ENCODE results near the gene CPSF4. TPM values are rescaled to one million over a fixed set of nuclear protein-coding genes. Genes with fewer than 3 reads are reported as not detected.
"Not testable (repeated sequence)": the region's sequence is repeated elsewhere in the genome, so short reads cannot be mapped to it uniquely, and the experiment has no call there.

CPSF4 gene
- total RNA-seq, 1 experiment from 2014 or later: 60.1 TPM

GRCh38 chr7:99490878-99491277, 52.1 kb downstream of the CPSF4 start:
- DNase-seq (ENCODE audit: low read depth): no peak

GRCh38 chr7:99493823-99494222, 55.1 kb downstream of the CPSF4 start:
- DNase-seq (ENCODE audit: low read depth): no peak

- no peak for DNase-seq (ENCODE audit: low read depth)
Measured at GRCh38 chr7:99497766-99498545, 59.2 kb downstream of the CPSF4 start.

- DNase-seq (ENCODE audit: low read depth): no peak
Measured at GRCh38 chr7:99498546-99498944, 59.8 kb downstream of the CPSF4 start.

- DNase-seq (ENCODE audit: low read depth): peak; percentile 19
Measured at GRCh38 chr7:99499371-99499720, 60.6 kb downstream of the CPSF4 start.

- peak; percentile 98 for DNase-seq (ENCODE audit: low read depth)
Measured at GRCh38 chr7:99499721-99500636, 61.2 kb downstream of the CPSF4 start, which contains the start of gene ZNF394. Gene ZNF394 (minus strand): TSS chr7:99500281. CDS start chr7:99500093, 188 bp downstream.

GRCh38 chr7:99500637-99501009, 61.9 kb downstream of the CPSF4 start:
- no peak for DNase-seq (ENCODE audit: low read depth)

- not testable (repeated sequence) for DNase-seq (ENCODE audit: low read depth)
Measured at GRCh38 chr7:99501236-99501635, 62.5 kb downstream of the CPSF4 start.

- DNase-seq (ENCODE audit: low read depth): peak; percentile 100
Measured at GRCh38 chr7:99504281-99504602, 65.5 kb downstream of the CPSF4 start.

GRCh38 chr7:99504603-99505323, 66.0 kb downstream of the CPSF4 start, which contains the start of gene ZKSCAN5:
Gene ZKSCAN5 (plus strand): TSS chr7:99504662. CDS start chr7:99506045, 1,383 bp downstream.
- peak; percentile 99 for DNase-seq (ENCODE audit: low read depth)

- DNase-seq (ENCODE audit: low read depth): no peak
Measured at GRCh38 chr7:99505324-99505662, 66.5 kb downstream of the CPSF4 start.

Other genes starting within 250 kb of the CPSF4 start
- gene KPNA7, start 230.8 kb upstream of the CPSF4 start, total RNA-seq (2014; rRNA removed; shearing (Covaris generic)): not detected in 2 replicates
- 0.51 TPM in 1 of 2 replicates, not detected in the other for gene MYH16, start 166.1 kb upstream of the CPSF4 start, total RNA-seq (2014; rRNA removed; shearing (Covaris generic))
- gene ARPC1A, start 113.0 kb upstream of the CPSF4 start, total RNA-seq (2014; rRNA removed; shearing (Covaris generic)): 291 and 326 TPM in 2 replicates
- gene ARPC1B, start 64.2 kb upstream of the CPSF4 start, total RNA-seq (2014; rRNA removed; shearing (Covaris generic)): 377 and 446 TPM in 2 replicates
- 263 and 279 TPM in 2 replicates for gene PDAP1, start 30.3 kb upstream of the CPSF4 start, total RNA-seq (2014; rRNA removed; shearing (Covaris generic))
- gene BUD31, start 30.0 kb upstream of the CPSF4 start, total RNA-seq (2014; rRNA removed; shearing (Covaris generic)): 374 and 510 TPM in 2 replicates
- 9.7 and 11.9 TPM in 2 replicates for gene PTCD1, start 145 bp upstream of the CPSF4 start, total RNA-seq (2014; rRNA removed; shearing (Covaris generic))
- 686 and 1,432 TPM in 2 replicates for gene ATP5MF, start 27.2 kb downstream of the CPSF4 start, total RNA-seq (2014; rRNA removed; shearing (Covaris generic))
- 15.6 and 17.8 TPM in 2 replicates for gene ZNF789, start 33.9 kb downstream of the CPSF4 start, total RNA-seq (2014; rRNA removed; shearing (Covaris generic))
- 33.4 and 37.5 TPM in 2 replicates for gene ZNF394, start 61.3 kb downstream of the CPSF4 start, total RNA-seq (2014; rRNA removed; shearing (Covaris generic))
- gene ZKSCAN5, start 65.7 kb downstream of the CPSF4 start, total RNA-seq (2014; rRNA removed; shearing (Covaris generic)): 20.5 and 27.7 TPM in 2 replicates
- gene FAM200A, start 113.2 kb downstream of the CPSF4 start, total RNA-seq (2014; rRNA removed; shearing (Covaris generic)): 18.7 and 22.4 TPM in 2 replicates
- gene ZNF655, start 119.7 kb downstream of the CPSF4 start, total RNA-seq (2014; rRNA removed; shearing (Covaris generic)): 89.1 and 116 TPM in 2 replicates
- gene TMEM225B, start 159.3 kb downstream of the CPSF4 start, total RNA-seq (2014; rRNA removed; shearing (Covaris generic)): 0.69 TPM in 1 of 2 replicates, not detected in the other
- gene ZSCAN25, start 178.0 kb downstream of the CPSF4 start, total RNA-seq (2014; rRNA removed; shearing (Covaris generic)): 19.6 and 20.5 TPM in 2 replicates
- 0.12 and 0.57 TPM in 2 replicates for gene CYP3A5, start 241.1 kb downstream of the CPSF4 start, total RNA-seq (2014; rRNA removed; shearing (Covaris generic))

All from Daoy (cell line).